ENCODE results near the gene PASK.

Gene PASK

DNA sequence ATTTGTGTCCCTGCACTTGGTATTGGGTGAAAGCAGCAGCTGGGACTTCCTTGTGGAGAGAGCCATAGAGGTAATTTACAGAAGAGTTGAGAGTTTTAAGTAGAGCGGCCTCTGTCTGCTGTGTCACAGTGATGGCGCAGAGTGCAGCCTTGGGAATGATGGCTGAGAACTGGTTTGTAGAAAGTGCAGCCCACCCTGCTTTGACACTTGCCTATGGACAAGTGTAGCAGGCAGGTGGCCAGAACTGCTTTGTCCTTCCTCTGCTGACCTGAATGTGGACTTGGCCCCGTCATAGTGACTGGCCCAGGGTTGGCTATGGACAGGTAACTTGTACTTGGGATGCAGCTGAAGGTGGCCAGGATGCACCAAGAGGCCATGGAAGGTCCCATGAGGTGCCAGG, 32.9 kb upstream of the PASK start:
- Histone ChIP-seq H3K4me3 (no peak overlapping the region), H3K27ac (no peak overlapping the region)

DNA sequence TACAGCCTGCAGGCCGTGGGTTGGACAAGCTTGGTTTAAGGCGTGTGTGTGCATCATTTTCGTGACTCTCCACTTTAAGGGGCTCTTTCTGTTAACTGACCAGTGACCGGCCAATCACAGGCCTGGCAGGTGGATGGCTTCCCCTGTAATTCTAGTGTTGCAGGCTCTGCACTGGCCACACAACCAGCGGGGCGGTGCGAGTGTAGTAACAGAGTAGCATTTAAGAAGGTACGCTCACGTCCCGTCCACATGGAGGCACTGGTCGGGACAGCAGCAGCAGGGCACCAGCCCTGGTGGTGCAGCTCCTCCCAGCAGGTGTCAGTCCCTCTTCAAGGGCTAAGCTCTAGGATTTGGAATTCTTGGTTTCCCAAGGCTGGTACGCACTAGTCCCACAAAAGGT, 31.2 kb upstream of the PASK start:
- Histone ChIP-seq H3K27ac (no peak overlapping the region), H3K4me3 (no peak overlapping the region)

DNA sequence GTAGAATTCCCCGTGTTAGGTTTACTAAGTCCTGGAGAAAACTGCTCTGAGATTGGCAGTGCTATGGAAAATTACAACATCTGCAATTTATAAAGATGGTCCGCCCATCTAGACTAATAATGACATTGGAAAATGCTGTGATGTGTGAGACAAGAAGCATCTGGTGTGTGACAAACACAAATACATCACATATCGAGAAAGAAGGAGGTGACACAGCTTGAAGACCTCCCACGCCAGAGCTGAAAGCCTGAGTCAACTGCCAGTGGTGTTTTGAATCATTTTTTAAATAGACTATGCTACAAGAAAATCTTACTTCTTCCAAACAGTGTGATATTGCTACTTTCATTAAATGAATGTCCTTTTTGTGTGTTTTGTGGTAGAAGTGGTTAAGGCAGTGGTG, 30.6 kb upstream of the PASK start:
- Histone ChIP-seq H3K27ac (no peak overlapping the region), H3K4me3 (no peak overlapping the region)

DNA sequence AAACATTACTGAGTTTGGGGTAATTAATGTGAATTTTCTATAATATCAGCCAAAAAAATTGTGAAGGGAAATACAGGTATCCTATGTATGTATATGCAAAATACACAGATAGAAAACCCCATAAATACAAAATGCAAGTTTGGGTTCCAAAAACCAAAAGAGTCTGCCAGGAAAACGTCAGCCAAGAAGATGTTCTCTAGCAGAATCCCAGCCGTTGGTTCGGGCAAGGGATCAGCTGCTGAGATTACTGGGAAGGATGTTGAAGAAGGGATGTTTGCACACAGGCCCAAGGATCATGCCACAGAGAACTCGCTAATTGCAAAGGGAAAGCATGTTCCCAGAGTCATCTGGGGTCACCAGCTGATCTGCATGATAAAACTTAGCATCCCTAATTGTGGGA, 29.7 kb upstream of the PASK start:
- Histone ChIP-seq H3K4me3 (no peak overlapping the region), H3K27ac (no peak overlapping the region)

DNA sequence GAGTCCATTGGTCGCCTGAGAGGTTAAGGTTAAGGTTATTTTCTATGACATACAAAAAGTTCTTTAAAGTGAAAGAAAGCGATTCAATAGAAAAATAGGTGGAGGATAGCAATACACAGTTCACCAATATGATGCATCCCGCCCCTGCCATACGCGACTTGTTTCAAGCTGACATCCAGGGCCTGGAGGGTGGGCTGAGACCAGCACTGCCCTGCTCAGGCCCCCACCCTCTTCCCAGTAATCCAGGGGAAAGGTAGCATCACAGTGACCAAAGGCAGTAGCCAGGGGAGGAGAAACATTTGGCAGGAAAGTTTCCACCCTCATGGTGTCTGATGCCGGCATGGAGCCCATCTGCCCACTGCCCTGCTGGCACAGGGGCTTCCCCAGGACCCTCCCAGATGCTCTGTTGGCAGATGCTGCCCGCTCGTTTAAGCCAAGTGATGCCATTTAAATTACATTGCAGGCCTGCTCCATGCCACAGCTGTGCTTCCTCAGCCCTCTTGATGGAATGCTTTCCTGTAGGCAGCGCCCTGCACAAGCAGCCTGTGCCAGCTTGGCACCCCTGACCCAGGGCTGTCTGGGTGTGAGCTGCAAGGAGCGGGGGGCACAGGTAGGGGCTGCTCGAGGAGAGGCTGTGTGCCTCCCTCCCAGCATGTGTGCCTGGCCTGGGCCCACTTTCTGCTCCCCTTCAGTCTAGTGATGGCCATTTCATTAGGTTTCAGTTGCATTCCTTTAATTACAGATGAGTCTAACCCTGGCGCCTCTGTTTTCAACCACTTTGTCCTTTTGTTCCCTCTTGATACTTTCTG, 28.5 kb upstream of the PASK start:
- H3K4me3 ChIP-seq = no peak overlapping the region
- no peak overlapping the region for H3K27ac ChIP-seq

DNA sequence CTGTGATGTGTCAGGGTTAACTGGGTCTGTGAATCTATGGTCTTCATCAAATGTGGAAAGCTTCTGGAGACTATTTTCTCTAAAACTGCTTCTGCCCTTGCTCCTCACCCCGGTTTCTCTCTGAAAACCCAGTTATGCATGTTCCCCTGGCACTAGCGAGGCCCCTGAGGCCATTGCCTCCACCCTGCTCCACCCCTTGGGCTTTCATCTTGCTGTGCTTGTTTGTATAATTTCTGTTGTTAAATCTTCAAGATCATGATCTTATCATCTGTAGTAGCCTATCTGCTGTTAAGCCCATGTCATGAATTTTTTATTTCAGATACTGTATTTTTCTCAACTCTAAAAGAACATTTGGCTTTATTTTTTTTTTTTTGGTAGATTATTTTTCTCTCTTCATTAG, 24.3 kb upstream of the PASK start:
- no peak overlapping the region for H3K27ac ChIP-seq
- no peak overlapping the region for H3K4me3 ChIP-seq

DNA sequence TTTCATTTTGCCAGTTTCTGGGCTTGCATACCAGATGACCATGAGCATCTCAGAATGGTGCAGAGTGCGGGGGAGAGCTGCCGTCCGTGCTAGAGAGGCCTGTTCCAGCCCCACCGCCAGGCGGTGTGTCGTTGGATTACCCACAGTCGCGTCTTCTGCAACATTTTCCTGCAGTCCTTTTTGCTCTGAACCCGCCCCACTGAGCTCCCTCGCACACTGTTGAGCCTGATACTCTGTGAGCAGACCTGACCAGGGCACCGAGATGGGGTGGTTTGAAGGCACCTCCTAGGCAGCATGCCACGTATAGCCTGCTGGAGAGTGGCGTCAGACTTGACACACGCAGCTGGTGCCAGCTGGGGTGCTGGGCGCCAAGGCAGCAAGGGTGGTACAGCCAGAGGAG, 19.1 kb upstream of the PASK start:
- Histone ChIP-seq H3K4me3 (no peak overlapping the region), H3K27ac (no peak overlapping the region)

DNA sequence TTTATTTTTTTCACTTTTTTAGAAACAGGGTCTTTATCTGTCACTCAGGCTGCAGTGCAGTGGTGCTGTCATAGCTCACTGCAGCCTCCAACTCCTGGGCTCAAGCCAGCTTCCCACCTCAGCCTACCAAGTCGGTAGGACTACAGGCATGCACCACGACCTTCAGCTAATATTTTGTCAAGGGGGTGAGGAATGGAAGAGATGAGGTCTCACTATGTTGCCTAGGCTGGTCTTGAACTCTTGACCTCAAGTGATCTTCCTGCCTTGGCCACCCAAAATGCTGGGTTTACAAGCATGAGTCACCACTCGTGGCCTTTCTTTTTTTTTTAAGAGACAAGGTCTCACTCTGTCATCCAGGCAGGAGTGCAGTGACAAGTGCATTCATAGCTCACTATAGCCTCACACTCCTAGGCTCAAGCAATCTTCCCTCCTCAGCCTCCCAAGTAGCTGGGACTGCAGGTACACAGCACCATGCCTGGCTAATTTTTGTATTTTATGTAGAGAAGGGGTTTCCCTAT, 14.4 kb upstream of the PASK start:
- H3K27ac ChIP-seq = no peak overlapping the region
- no peak overlapping the region for H3K4me3 ChIP-seq

DNA sequence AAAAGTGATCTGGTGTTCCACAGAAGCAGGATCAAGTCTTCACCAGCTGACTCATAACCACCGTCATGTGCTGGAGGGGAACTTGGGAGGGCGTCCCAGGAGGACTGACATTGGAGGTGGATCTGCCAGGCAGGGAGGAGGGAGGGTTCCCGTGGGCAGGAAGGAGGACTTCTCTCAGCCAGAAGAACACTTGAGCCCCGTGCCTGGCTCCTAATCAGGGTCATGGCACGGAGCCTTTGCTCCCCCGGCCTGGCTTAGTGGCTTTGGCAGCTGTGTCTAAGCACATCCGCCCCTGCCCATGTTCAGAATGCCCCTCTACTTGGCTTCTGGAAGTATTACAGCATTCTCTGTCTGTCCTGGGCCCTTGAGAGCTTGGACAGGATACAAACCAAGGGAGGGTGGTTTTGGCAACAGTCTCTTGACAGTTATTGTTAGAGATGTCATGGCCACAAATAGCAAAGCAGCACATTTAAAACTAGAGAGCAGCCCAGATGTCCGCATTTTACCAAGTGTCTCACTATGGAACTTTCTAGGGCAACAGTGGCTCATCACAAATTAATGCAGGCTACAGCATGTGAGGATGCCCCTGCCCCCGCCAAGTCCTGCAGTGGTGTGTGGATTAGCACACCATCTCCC, 12.5 kb upstream of the PASK start:
- no peak overlapping the region for H3K4me3 ChIP-seq
- H3K27ac ChIP-seq = peak overlapping the region in 7 of 21 experiments; percentile 6 to 78 (median 61)

DNA sequence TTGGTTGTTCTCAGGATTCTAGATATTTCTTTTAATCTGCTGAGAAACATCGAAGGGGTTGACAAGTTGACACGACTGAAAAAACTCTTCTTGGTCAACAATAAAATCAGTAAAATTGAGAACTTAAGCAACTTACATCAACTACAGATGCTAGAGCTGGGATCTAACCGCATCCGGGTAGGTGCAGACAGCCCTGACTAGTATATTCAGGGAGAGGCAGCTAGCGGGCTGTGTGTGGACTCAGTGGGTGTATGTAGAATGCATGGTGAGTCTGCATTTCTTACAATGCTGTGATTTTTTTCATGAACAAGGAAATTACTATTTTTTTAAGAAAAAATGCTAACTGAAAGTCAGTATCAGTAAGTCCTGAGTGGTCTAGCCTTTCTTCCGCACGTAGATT, 11.0 kb upstream of the PASK start:
- Histone ChIP-seq H3K4me3 (no peak overlapping the region), H3K27ac (no peak overlapping the region)

DNA sequence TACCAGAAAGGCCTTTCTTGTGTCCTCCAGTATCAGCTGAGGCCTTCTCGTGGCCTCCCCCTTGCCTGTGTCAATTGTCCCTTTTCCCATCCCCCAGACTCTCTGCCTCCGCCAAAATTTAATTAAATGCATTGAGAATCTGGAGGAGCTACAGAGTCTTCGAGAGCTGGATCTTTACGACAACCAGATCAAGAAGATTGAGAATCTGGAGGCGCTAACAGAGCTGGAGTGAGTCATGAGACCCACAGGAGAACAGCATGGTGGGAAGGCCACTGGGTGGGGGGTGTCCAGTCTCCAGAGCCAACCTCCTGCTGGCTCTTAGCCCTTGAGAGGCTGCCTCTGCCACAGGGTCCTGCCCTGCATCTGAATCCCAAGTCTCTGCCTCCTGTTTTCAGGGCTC, 9.8 kb upstream of the PASK start:
- Histone ChIP-seq H3K4me3 (no peak overlapping the region), H3K27ac (no peak overlapping the region)

DNA sequence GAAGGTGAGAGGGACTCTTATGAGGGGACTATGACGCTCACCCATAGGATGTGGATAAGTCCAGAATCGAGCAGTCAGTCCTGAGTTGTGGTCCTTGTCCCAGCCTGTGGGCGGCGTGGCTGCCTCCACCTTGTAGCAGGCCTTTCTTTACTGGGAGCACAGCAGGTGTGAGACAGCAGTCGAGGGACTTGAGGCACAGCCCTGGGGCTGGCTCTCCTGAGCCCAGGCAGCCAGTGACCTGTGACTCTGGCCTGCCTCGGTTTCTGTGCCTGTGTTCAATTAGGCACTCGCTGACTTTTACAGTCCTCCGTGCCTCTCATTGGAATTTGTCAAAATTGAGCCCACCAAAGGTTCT, 9.3 kb upstream of the PASK start:
- Histone ChIP-seq H3K27ac (no peak overlapping the region), H3K4me3 (no peak overlapping the region)

DNA sequence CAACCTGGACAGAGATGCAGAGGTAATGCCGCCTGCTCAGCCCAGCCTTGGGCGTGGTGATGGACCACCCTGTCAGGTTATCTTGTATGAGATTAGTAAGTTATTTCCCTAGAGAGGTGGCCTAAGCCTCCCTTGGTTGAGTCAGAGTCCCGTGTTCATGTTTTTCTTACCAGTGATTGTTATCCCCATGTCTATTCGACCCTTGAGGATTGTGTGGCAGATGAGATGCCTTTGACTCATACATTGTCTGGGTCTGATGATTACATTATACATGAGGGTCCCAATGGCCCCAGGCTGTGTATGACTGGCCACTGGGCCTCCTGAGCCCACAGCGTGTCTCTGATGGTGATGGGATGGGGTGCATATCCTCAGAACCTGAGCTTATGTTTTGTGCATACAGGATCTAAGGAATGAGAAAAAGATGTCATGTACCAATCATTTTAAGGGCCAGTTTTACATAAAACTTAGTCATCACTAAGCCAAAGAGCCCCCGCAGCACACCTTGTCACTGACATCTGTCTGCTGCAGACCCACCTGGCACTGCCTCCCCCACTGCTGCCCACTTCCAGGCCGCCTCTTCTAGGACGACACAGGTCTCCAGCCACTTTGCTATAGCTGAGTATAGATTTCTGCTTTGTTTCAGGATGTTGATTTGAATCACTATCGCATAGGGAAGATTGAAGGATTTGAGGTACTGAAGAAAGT, 8.7 kb upstream of the PASK start:
- Histone ChIP-seq H3K27ac (no peak overlapping the region), H3K4me3 (no peak overlapping the region)

DNA sequence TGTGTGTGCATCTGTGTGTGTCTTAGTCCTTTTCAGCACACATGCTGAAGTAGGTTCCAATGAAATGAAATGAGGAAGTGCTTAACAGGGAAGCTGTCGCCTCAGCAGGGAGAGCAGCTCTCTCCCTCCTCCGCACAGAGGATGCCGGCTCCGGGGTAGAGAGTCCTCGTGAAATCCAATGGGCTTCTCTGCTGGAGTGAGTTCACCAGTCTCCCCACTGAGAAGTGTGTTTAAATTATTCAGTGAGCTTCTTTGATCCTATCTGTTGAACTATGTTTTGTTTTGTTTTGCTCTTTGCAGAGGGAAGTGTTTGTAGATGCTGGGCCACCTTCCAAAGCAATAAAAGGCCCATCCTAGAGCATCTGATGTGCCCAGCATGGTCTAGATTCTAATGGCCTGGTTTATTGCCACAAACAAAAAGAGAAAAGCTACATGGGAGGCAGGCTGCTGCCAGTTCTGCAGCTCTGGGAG, 7.7 kb upstream of the PASK start:
- Histone ChIP-seq H3K27ac (no peak overlapping the region), H3K4me3 (no peak overlapping the region)

DNA sequence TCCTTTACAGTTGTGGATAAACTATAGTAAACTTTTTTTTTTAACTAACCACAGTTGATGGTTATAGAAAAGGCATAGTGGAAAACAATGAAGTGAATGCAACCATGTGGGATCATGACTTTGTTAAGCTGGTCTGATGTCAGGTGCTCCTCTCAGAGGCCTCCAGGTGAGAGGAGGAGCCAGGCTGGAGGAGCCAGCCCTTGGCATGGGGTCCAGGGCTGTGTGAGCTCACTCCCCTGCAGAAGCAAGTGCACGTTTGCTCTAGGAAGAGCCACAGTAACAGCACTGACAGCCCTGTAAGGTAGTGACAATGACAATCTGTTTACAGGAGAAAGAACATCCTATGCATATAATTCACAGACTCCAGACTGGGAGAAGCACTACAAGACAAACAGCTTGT, 6.7 kb upstream of the PASK start:
- H3K4me3 ChIP-seq = no peak overlapping the region
- no peak overlapping the region for H3K27ac ChIP-seq

DNA sequence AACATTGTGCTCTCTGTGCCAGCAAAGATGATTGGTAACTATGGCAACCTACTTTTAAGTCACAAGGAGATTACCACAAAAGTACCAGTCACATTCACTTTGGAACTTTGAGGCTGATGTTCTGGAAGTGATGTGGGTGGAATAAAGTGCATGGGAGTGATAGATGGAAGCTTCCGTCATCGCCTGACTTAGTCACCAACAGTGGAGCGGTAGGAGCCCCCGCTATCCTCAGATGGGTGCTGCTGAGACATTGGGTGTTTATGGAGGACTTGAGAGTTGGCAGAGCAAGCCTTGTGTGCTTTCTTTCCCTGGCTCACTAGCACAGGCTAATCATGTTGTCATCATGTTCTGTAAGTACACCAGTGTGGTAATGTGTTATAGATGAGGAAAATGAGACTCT, 5.6 kb upstream of the PASK start:
- H3K4me3 ChIP-seq = no peak overlapping the region
- H3K27ac ChIP-seq = no peak overlapping the region

DNA sequence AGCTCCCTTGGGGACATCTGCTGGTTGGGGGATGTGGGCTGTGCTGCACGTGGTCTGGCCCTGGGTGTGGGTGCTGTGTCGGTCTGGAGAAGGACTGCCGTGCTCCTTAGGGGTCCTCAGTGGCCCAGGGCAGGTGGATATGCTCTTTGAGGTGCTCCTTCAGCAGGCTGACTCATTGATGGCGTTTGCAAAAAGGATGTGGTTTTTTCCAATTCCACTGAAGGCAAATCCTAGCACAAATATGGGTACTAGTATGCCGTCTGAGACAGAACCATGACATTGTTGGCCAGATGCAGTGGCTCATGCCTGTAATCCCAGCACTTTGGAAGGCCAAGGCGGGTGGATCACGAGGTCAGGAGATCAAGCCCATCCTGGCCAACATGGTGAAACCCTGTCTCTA, 4.3 kb upstream of the PASK start:
- Histone ChIP-seq H3K27ac (no peak overlapping the region), H3K4me3 (no peak overlapping the region)

DNA sequence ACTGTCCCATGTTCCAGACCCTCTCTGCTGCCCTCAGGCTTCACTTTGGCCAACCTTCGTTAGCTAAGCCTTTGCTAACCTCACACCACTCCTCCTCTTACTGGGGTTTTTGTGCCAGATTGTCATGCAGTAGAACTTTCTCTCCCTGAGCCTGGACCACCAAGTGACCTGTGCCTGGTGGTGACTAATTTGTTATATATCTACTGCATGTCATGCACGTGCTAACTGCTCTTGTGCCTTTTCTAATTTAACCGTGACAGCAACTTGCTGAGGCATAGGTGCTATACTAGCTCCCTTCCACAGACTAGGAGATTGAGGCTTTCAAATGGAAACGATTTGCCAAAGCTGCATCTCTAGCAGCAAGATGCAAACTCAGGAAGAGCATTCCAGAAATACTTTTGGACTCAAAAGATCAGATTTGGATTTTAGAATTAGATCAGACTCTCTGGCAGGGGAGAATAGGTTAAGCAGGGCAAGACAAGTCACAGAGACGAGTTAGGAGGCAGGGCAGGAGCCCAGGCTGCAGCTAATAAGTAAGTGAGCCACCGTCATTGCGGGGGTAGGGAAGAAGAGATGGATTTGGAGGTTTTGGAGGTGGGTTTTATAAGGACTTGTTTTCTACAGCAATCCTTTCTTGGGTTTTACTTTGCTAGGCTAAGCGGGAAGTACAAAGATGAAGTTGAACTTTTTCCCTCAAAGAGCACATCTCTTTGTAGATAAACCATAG, 2.8 kb upstream of the PASK start:
- Histone ChIP-seq H3K27ac (no peak overlapping the region), H3K4me3 (no peak overlapping the region)

DNA sequence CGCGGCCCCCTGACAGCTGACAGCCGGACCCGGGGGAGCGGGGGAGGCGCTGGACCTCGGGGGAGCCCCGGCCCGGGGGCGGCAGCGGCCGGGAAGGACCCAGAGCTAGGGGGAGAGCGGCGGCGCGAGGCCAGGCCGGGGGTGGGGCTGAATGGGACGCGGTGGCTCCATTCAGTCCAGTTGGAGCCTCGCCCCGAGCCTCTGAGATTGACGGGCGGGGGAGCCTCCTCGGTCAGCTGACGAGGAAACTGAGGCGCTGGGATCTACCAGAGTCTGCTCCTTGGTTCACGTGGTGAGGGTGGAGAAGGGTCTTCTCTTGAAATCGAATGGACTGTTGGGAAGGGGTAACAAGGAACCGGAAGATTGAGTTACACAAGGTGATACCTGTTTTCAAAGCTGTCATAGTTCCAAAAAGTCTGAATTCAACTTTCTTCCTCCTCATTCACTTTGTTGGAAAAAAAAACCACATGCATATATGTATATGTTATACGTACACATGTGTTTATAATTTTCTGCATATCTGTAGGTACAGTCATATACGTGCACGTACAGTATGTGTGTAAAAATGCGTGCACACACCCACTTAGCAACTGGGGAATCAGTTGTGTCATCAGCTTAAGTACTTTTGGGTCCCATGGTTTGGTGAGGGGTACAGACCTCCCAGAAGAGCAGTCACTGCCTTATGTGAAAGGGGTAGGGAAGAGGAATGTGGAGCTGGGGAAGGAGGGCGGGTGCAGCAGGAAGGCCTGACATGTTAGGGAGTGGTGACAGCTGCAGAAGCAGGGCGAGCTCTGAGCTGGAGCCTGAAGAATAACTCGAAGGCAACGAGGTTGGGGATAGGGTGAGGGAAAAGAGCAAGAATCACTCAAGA, 1.6 kb upstream of the PASK start:
- Histone ChIP-seq H3K27ac (peak overlapping the region; percentile 47 to 96 (median 91)), H3K4me3 (peak overlapping the region; percentile 77 to 100 (median 95))
